ENCODE data around the gene FOSL1.

- TF ChIP-seq CTCF (conservative IDR thresholded peaks at IDR 0.05; ENCODE audit: low read length) (no peak), EZH2phosphoT487 (IDR thresholded peaks at IDR 0.05; ENCODE audit: borderline replicate concordance, low read depth, low read length) (no peak)
These were observed 17.0 kb downstream of the FOSL1 start for GRCh38 chr11:65883058-65883761.

Data from OCI-LY7 (cell line).